Hematopoietic multipotent progenitor cell treated with erythropoietin and hydrocortisone succinate and interleukin-3 and kit ligand, for 8 days (in vitro differentiated cells): ENCODE measurements around the gene LNX1.
A peak's percentile ranks its signal among the peaks of the same experiment; 100 is the strongest.

Experiments
- DNase-seq: peaks from one replicate; pipeline ENCODE4 v3.0.0-alpha.2; 2015

The LNX1 gene

GRCh38 chr4:53591372-53591892 lies at the start of gene LNX1:
LNX1 (minus strand) TSS chr4:53591486; CDS start chr4:53574002, 17,484 bp downstream.
- DNase-seq: no peak

- no peak for DNase-seq
Observed at GRCh38 chr4:53640576-53641453, 49.5 kb upstream of the LNX1 start.

- no peak for DNase-seq
Observed at GRCh38 chr4:53638919-53639318, 47.6 kb upstream of the LNX1 start.

GRCh38 chr4:53637348-53637747 lies 46.1 kb upstream of the LNX1 start:
- DNase-seq: no peak

- no peak for DNase-seq
Observed at GRCh38 chr4:53635697-53636483, 44.6 kb upstream of the LNX1 start.

GRCh38 chr4:53633608-53634007 lies 42.3 kb upstream of the LNX1 start:
- DNase-seq: peak; percentile 3

- DNase-seq: no peak
Observed at GRCh38 chr4:53629296-53629695, 38.0 kb upstream of the LNX1 start.

GRCh38 chr4:53626491-53626890 lies 35.2 kb upstream of the LNX1 start:
- no peak for DNase-seq

GRCh38 chr4:53625888-53626287 lies 34.6 kb upstream of the LNX1 start:
- DNase-seq: no peak

- no peak for DNase-seq
Observed at GRCh38 chr4:53622739-53623151, 31.5 kb upstream of the LNX1 start.

- DNase-seq: no peak
Observed at GRCh38 chr4:53620956-53621355, 29.7 kb upstream of the LNX1 start.

- no peak for DNase-seq
Observed at GRCh38 chr4:53619431-53619830, 28.1 kb upstream of the LNX1 start.

GRCh38 chr4:53618321-53618720 lies 27.0 kb upstream of the LNX1 start:
- no peak for DNase-seq

GRCh38 chr4:53617101-53617680 lies 25.9 kb upstream of the LNX1 start:
- DNase-seq: no peak

GRCh38 chr4:53616219-53616618 lies 24.9 kb upstream of the LNX1 start:
- no peak for DNase-seq

GRCh38 chr4:53614591-53614990 lies 23.3 kb upstream of the LNX1 start:
- no peak for DNase-seq

GRCh38 chr4:53613428-53613827 lies 22.1 kb upstream of the LNX1 start:
- DNase-seq: no peak

- no peak for DNase-seq
Observed at GRCh38 chr4:53608649-53609048, 17.4 kb upstream of the LNX1 start.

GRCh38 chr4:53608242-53608641 lies 17.0 kb upstream of the LNX1 start:
- no peak for DNase-seq

- no peak for DNase-seq
Observed at GRCh38 chr4:53605783-53606182, 14.5 kb upstream of the LNX1 start.

- no peak for DNase-seq
Observed at GRCh38 chr4:53602390-53602789, 11.1 kb upstream of the LNX1 start.

GRCh38 chr4:53601251-53601764 lies 10.0 kb upstream of the LNX1 start:
- DNase-seq: peak; percentile 13

GRCh38 chr4:53599632-53600031 lies 8.3 kb upstream of the LNX1 start:
- DNase-seq: no peak
